Tibial artery (tissue), 4 donors: ENCODE results near the gene PRR19.

Experiments
- DNase-seq, 2 donors: peaks; one replicate each; pipeline ENCODE4 v3.0.0-alpha.2; 2019
- H3K27ac ChIP-seq, 2 donors: fragments of 200-600 bp; sonication (generic) in 1 of 2; 1 replicate in 1 of 2; 2 replicates in 1 of 2; pipeline ENCODE4 v1.5.1; 2018 to 2019; ENCODE audit warnings: mild to moderate bottlenecking in 1 of 2
- H3K27me3 ChIP-seq, 2 donors: fragments of 200-600 bp; sonication (generic) in 1 of 2; one replicate each; pipeline versions ENCODE4 v1.5.1 to v1.6.0; 2016 to 2019
- H3K36me3 ChIP-seq, 3 donors: fragments of 200-600 bp; sonication (generic) in 2 of 3; one replicate each; pipeline ENCODE4 v1.5.1; 2016 to 2019; ENCODE audit warnings: mild to moderate bottlenecking in 2 of 3
- H3K4me1 ChIP-seq, 4 donors: fragments of 200-600 bp; sonication (generic) in 2 of 4; 1 replicate in 3 of 4; 2 replicates in 1 of 4; pipeline ENCODE4 v1.5.1; 2016 to 2019
- H3K4me3 ChIP-seq, 2 donors: fragments of 200-600 bp; sonication (generic) in 1 of 2; 1 replicate in 1 of 2; 2 replicates in 1 of 2; pipeline ENCODE4 v1.5.1; 2018 to 2019; ENCODE audit warnings: mild to moderate bottlenecking in 2 of 2
- H3K9me3 ChIP-seq, 3 donors: fragments of 200-600 bp; sonication (generic) in 1 of 3; one replicate each; pipeline ENCODE4 v1.5.1; 2016 to 2019
- intact Hi-C: fragments of 100-400 bp; cut with DNase I; formaldehyde crosslinking; loops from one replicate; pipeline ENCODE4 v1.15.0; 2023; ENCODE audit warnings: low total_unique reads
- TF ChIP-seq, protein P1 (sequence below), 2 experiments: fragments of 200-600 bp in 1 of 2; fragments of 450-650 bp in 1 of 2; IDR thresholded peaks; one replicate each; pipeline ENCODE4 v1.5.1; 2017 to 2019; ENCODE audit warnings: antibody characterized with exemption in 2 of 2, mild to moderate bottlenecking in 1 of 2, moderate library complexity in 1 of 2

Gene PRR19

DNA sequence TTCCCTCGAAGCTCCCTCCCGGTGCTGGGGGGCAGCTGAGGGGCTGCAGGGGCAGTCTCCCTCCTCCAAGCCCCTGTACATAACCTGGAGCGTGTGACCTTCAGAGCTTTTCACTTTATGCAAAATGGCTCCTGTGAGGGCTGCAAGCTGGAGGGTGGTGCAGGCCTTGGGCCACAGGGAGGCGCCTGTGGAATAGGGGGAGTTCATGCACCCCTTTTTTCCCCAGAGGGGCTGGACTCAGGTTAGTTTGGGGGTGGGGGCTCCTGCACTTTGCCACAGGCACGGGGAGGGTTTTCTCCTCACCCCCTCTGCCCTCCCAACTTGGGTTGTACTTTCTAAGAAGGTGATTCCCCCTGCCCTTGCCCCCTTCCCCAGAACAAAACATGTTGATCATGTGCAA is 6.6 kb upstream of the PRR19 start:
- TF ChIP-seq, protein P1, sequence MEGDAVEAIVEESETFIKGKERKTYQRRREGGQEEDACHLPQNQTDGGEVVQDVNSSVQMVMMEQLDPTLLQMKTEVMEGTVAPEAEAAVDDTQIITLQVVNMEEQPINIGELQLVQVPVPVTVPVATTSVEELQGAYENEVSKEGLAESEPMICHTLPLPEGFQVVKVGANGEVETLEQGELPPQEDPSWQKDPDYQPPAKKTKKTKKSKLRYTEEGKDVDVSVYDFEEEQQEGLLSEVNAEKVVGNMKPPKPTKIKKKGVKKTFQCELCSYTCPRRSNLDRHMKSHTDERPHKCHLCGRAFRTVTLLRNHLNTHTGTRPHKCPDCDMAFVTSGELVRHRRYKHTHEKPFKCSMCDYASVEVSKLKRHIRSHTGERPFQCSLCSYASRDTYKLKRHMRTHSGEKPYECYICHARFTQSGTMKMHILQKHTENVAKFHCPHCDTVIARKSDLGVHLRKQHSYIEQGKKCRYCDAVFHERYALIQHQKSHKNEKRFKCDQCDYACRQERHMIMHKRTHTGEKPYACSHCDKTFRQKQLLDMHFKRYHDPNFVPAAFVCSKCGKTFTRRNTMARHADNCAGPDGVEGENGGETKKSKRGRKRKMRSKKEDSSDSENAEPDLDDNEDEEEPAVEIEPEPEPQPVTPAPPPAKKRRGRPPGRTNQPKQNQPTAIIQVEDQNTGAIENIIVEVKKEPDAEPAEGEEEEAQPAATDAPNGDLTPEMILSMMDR (IDR thresholded peaks at IDR 0.05), result no peak
- H3K4me1 ChIP-seq, result peaks cover 0 to 3% (median 0%) of the 10 kb centered on the region in 4 donors
- H3K36me3 ChIP-seq, result peaks cover 26 to 56% (median 48%) of the 10 kb centered on the region in 3 donors
- no peak for DNase-seq
- no peaks in the 10 kb centered on the region for H3K9me3 ChIP-seq
- intact Hi-C loops, result loop anchor here (2.0 to 10.0 kb wide), 2 partner anchors 49 to 161 kb away; partner anchors contain the start of gene POU2F2
- H3K27ac ChIP-seq, result no peak overlapping the region
- no peak overlapping the region for H3K4me3 ChIP-seq
- H3K27me3 ChIP-seq, result no peaks in the 10 kb centered on the region

DNA sequence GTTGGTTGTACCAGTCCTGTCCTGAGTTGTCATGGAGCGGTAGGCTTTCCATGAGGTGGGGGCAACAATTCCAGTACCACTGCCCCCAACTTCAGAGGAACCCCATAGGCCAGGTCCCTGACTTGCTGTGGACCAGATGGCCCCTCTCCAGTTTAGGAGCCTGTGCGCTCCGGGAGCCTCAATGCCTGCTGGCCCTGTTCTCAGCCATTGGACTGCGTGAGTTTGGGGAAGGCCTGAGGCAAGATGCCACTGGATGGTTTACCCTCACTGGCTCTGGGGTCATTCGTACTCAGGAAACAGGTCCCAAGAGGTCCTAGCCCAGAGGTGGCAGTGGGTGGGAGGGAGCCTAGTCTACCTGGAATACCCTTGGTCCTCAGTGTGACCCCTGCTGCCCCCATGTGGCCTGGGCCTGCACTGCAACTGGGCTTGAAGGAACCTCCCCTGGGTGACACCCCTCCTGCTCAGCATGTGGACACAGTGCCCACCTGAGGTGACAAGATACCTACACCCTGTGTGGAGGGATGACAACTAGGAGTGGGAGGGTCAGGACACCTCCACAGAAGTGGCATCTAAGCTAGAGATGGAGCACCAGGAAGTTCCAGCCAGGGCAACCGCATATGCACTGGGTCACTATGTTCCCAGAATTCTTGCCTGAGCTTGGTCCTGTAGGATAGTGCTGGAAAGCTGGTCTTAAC is 6.0 kb upstream of the PRR19 start:
- H3K27ac ChIP-seq, result no peak overlapping the region
- TF ChIP-seq, protein P1 (IDR thresholded peaks at IDR 0.05), result peak; percentile 94 to 97
- no peaks in the 10 kb centered on the region for H3K9me3 ChIP-seq
- intact Hi-C loops, result loop anchor here (2.0 to 10.0 kb wide), 2 partner anchors 49 to 161 kb away; partner anchors contain the start of gene POU2F2
- H3K36me3 ChIP-seq, result peaks cover 21 to 50% (median 42%) of the 10 kb centered on the region in 3 donors
- H3K27me3 ChIP-seq, result no peaks in the 10 kb centered on the region
- peak; percentile 88 to 90 for DNase-seq
- peaks cover 0 to 3% (median 0%) of the 10 kb centered on the region in 4 donors for H3K4me1 ChIP-seq
- H3K4me3 ChIP-seq, result no peak overlapping the region

DNA sequence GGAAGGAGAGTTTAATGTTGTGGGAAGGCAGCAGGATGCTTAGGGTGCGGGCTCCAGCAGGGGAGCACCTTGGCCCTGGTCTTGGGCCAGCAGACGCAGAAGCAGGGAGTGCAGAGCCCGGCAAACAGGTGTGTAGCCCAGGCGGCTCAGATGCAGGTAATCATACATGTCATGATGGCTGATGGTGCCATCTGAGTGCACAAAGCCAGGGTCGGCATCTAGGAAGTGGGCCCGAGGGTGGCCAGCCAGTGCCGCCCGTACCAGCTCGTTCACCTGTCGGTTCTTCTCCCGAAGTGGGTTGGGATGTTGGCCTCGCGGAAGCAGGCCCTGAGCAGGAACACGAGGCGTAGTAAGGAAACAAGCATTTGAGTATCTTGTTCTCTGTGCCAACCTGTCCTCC is 4.9 kb upstream of the PRR19 start:
- intact Hi-C loops, result loop anchor here (10.0 kb wide), 1 partner anchor 162 kb away; the partner anchor contains the start of gene POU2F2
- no peak for DNase-seq
- H3K9me3 ChIP-seq, result no peaks in the 10 kb centered on the region
- H3K27me3 ChIP-seq, result peaks cover 0 to 1% of the 10 kb centered on the region in 2 donors
- H3K27ac ChIP-seq, result no peak overlapping the region
- H3K4me3 ChIP-seq, result no peak overlapping the region
- peaks cover 0 to 11% (median 4%) of the 10 kb centered on the region in 4 donors for H3K4me1 ChIP-seq
- H3K36me3 ChIP-seq, result peaks cover 16 to 39% (median 32%) of the 10 kb centered on the region in 3 donors
- TF ChIP-seq, protein P1 (IDR thresholded peaks at IDR 0.05), result no peak

DNA sequence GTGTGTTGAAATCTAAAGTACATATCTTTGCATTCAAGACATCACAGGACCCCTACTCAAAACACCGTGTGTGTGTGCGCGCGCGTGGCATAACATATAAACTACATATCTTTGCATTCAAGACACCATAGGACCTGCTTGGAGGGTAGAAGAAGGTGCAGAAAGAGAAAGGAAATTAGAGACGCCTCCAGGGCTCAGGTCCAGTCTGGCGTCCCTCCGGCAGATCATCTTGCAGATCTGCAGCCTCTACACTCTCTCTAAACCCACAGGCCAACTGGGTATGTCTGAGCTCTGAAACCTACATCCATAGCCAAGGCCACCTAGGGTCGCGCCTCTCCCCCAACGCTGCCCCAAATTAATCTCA is 1.2 kb downstream of the PRR19 start:
- Histone ChIP-seq H3K9me3 (no peaks in the 10 kb centered on the region), H3K4me1 (peaks cover 0 to 18% (median 15%) of the 10 kb centered on the region in 4 donors), H3K27ac (no peak overlapping the region), H3K27me3 (peaks cover 0 to 13% of the 10 kb centered on the region in 2 donors), H3K36me3 (no peaks in the 10 kb centered on the region), H3K4me3 (peak overlapping the region in 1 of 2 donors; percentile 53)
- intact Hi-C loops, result no loop called here
- TF ChIP-seq, protein P1 (IDR thresholded peaks at IDR 0.05), result no peak
- DNase-seq, result no peak

DNA sequence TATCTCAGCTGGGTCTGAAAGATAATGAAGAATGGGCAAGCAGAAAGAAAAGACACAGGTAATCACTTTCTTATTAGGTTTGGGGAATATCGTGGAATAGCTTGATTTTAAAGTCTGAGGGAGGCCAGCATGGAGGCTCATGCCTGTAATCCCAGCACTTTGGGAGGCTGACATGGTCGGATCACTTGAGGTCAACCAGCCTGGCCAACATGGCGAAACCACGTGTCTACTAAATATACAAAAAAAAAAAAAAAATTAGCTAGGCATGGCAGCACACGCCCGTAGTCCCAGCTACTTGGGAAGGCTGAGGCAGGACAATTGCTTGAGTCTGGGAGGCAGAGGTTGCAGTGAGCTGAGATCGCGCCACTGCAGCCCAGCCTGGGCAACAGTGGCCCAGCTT is 1.9 kb downstream of the PRR19 start:
- DNase-seq, result no peak
- Histone ChIP-seq H3K27ac (no peak overlapping the region), H3K4me1 (peaks cover 0 to 18% (median 15%) of the 10 kb centered on the region in 4 donors), H3K4me3 (no peak overlapping the region), H3K36me3 (no peaks in the 10 kb centered on the region), H3K27me3 (peaks cover 0 to 15% of the 10 kb centered on the region in 2 donors), H3K9me3 (no peaks in the 10 kb centered on the region)
- TF ChIP-seq, protein P1 (IDR thresholded peaks at IDR 0.05), result no peak
- intact Hi-C loops, result no loop called here
